CD4-positive, alpha-beta T cell treated with Interleukin-17A for 1 hour (primary cell): ENCODE results near the gene ENTPD5.
"Not testable (repeated sequence)": the region's sequence is repeated elsewhere in the genome, so short reads cannot be mapped to it uniquely, and the experiment has no call there.

Source experiments
- DNase-seq: peaks from one replicate; pipeline ENCODE4 v3.0.0-alpha.2; 2020

Gene ENTPD5

DNA sequence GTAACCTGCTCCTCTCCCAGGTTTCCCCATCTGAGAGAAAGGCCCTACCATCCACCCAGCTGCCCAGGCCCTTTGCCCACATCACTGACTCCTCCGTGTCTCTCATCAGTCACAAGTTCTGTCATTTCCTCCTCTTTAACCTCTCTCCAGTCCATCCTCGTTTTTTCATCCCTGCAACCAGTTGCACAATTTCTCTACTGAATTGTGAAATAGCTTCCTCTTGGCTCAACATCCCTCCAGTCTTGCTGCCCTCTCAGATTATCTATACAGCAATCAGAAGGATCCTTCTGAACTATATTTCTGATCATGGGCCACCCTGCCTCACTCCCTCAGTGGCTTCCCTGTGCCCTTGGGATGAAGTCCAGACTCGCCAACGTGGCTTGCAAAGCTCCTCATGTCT lies 76.0 kb downstream of the ENTPD5 start:
- no peak for DNase-seq

DNA sequence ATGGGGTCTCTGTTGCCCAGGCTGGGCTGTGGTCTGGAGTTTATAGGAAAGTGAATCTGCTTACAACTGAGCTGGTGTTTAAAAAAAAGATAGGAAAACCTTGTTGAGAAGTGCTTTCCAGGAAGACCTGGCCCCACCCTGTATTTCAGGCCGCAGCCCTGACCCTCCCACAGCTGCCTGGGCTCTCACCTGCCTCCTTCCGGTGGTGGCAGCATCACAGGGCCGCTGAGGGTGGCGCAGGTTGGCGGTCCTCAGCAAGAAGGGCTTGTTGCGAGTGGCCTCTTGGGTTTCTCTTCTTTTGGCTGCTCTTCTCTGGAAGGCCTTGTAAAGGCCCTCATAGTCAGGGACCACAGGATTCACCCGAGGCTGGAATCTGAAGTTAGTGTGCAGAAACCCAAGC lies 76.9 kb downstream of the ENTPD5 start:
- no peak for DNase-seq

DNA sequence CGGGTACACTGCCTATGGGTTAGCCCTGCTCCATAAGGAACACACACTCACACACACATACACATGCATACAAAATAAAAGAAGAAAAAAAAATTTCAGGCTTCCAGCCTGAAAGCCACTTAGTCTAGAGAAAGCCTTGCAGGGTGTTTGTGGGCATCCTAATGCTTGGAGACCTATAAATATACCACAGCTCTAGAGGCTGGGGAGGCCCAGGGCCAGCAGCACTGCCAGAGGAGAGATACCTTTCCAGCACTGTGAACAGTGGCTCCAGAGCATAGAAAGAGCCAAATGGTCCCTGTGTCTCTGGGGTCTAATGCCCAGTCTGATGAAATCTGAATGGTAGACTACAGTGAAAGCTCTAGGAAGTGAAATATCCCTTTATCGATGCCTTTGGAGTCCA lies 82.1 kb downstream of the ENTPD5 start:
- DNase-seq = no peak

DNA sequence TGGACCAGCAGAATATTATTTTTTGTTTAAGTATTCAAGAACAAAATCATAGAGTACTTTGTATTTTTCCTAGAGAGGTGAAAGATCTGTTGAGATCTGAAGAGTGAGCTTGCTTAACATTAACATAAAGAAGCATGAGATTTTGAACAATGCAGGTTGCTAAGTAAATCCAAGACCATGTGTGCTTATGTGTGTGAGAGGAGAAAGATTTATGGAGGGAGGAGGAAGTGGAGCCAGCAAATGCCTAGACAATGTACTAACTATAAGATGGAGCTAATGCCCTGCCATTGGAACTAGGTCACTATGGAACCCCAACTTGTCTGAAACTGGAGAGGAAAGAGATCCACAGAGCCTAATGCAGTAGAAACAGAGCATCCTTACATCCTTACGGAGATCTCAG lies 82.5 kb downstream of the ENTPD5 start:
- no peak for DNase-seq

DNA sequence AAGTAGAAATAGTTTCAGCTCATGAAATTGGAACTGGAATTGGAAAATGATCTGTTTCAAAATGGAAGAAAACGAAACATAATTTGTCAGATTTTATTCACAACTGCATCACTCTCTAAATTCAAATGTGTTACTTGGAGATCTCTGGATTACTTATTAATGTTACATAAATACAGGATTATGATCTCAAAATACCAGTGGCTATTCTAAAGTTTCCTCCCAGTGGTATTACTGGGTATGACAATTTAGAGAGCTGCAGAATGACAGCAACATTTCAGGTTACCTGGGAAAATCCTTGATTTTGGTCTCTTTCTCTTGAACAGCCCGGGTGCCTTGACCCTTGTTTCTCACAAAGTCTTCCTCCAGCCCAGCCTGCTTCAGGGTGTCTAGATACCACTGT lies 83.4 kb downstream of the ENTPD5 start:
- peak; percentile 4 for DNase-seq

DNA sequence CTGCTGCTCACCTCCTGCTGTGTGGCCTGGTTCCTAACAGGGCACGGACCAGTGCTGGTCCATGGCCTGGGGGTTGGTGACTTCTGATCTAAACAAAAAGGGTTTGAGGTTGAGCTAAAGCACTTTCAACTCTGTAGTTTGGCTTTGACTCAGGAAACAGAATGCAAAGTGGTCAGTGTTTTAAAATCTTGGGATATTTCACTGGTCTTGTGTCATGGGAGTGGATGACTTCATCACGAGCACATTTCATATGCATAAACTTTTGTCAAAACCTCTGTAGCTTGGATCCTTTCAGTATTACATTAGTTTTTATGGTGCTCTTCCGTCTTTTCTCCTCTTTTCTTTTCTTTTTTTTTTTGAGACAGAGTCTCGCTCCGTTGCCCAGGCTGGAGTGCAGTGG lies 94.8 kb downstream of the ENTPD5 start:
- DNase-seq = no peak

DNA sequence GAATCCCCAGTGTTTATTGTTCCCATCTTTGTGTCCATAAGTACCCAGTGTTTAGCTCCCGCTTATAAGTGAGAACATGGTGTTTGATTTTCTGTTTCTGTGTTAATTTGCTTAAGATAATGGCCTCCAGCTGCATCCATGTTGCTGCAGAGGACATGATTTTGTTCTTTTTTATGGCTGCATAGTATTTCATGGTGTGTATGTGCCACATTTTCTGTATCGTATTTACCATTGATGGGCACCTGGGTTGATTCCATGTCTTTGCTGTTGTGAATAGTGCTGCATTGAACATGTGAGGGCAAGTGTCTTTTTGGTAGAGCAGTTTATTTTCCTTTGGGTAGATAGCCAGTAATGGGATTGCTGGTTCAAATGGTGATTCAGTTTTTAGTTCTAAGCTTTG lies 99.6 kb downstream of the ENTPD5 start:
- DNase-seq = not testable (repeated sequence)

DNA sequence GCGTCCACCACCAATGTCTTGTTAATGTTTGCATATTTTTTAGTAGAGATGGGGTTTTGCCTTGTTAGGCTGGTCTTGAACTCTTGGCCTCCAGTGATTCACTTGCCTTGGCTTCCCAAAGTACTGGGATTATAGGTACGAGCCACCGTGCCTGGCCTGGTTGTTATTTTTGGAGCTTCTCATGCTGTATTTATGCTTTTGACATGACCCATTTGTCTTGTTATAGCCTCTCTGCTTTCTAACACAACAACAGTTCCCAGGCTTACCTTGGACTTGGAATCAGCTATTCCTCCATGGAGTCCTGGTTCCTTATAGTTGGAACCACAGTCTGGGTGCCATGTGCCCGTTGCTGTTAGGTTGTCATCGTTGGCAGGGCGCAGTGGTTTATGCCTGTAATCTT lies 102.8 kb downstream of the ENTPD5 start:
- no peak for DNase-seq

DNA sequence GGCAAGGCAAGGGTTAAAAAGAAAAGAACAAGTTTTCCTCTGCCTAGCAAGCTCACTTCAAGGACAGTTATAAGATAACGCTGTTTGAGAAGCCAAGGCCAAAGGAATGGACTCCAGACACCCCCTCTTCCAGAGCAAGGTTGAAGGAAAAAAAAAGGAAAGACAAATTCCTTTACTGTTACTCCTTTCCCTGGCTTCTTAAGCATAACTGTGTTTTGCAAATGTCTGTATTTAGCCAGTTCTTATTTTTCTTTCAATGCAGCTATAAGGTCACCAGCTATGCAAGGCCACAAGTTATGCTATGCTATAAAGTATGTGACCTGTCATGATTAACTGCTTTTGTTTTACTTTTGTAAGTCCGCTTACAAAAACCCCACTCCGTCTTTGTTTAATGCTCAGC lies 105.8 kb downstream of the ENTPD5 start:
- DNase-seq = no peak

DNA sequence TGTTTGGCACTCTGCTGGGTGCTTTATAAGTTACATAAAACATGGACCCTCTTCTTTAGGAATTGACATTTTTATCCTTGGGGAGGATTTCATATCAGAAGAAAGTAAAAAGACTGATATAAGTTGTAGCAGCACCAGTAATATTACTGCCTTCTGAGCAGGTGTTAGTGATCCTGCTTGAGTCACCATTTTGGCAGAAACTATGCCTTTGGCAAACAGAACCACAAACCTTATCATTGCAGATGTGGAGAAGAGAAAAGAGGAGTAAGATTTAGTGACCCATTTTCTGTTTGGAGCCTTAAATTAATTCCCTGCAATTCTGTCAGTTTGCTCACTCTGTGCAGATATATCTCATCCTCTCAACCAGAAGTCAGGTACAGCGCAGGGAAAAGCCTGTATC lies 109.4 kb downstream of the ENTPD5 start:
- no peak for DNase-seq
